ENCODE results near the gene OSBP.

DNA sequence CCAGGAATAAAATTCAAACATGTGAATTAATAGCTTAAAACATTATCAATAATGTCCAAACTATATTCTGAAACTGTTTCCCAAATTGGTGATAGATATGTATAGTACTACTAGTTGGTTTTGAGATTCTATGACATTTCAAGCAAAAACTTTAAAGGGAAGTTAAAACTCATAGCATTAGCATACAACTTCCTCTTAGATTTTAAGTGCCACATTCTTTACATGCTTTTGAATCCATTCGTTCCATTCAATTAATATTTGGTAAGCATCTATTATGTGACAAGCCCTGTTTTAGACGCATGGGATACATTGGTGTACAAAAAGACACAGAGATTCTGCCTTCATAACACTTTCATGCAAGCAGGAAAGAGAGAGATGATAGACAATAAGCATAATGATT lies 44.4 kb upstream of the OSBP start:
- TF ChIP-seq, protein P1, sequence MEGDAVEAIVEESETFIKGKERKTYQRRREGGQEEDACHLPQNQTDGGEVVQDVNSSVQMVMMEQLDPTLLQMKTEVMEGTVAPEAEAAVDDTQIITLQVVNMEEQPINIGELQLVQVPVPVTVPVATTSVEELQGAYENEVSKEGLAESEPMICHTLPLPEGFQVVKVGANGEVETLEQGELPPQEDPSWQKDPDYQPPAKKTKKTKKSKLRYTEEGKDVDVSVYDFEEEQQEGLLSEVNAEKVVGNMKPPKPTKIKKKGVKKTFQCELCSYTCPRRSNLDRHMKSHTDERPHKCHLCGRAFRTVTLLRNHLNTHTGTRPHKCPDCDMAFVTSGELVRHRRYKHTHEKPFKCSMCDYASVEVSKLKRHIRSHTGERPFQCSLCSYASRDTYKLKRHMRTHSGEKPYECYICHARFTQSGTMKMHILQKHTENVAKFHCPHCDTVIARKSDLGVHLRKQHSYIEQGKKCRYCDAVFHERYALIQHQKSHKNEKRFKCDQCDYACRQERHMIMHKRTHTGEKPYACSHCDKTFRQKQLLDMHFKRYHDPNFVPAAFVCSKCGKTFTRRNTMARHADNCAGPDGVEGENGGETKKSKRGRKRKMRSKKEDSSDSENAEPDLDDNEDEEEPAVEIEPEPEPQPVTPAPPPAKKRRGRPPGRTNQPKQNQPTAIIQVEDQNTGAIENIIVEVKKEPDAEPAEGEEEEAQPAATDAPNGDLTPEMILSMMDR (IDR thresholded peaks at IDR 0.05; ENCODE audit: poor library complexity, severe bottlenecking) = no peak
- no peak for TF ChIP-seq EZH2 (IDR thresholded peaks at IDR 0.05; ENCODE audit: borderline replicate concordance, insufficient read depth, low read length, poor library complexity, severe bottlenecking)
- TF ChIP-seq POLR2AphosphoS5 (IDR thresholded peaks at IDR 0.05) = no peak
- no peak for TF ChIP-seq EP300 (conservative IDR thresholded peaks at IDR 0.05; ENCODE audit: poor library complexity, severe bottlenecking)
- TF ChIP-seq RAD21 (conservative IDR thresholded peaks at IDR 0.05) = no peak
- TF ChIP-seq, protein P2, sequence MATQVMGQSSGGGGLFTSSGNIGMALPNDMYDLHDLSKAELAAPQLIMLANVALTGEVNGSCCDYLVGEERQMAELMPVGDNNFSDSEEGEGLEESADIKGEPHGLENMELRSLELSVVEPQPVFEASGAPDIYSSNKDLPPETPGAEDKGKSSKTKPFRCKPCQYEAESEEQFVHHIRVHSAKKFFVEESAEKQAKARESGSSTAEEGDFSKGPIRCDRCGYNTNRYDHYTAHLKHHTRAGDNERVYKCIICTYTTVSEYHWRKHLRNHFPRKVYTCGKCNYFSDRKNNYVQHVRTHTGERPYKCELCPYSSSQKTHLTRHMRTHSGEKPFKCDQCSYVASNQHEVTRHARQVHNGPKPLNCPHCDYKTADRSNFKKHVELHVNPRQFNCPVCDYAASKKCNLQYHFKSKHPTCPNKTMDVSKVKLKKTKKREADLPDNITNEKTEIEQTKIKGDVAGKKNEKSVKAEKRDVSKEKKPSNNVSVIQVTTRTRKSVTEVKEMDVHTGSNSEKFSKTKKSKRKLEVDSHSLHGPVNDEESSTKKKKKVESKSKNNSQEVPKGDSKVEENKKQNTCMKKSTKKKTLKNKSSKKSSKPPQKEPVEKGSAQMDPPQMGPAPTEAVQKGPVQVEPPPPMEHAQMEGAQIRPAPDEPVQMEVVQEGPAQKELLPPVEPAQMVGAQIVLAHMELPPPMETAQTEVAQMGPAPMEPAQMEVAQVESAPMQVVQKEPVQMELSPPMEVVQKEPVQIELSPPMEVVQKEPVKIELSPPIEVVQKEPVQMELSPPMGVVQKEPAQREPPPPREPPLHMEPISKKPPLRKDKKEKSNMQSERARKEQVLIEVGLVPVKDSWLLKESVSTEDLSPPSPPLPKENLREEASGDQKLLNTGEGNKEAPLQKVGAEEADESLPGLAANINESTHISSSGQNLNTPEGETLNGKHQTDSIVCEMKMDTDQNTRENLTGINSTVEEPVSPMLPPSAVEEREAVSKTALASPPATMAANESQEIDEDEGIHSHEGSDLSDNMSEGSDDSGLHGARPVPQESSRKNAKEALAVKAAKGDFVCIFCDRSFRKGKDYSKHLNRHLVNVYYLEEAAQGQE (IDR thresholded peaks at IDR 0.05; ENCODE audit: borderline replicate concordance) = no peak
- no peak for TF ChIP-seq MXI1 (conservative IDR thresholded peaks at IDR 0.05; ENCODE audit: poor library complexity, severe bottlenecking)
- no peak for TF ChIP-seq TAF1 (IDR thresholded peaks at IDR 0.05; ENCODE audit: low read depth)
